Endothelial cell of umbilical vein (primary cell): ENCODE measurements around the gene TAS2R41.

Source experiments
- CTCF ChIP-seq, 2 donors: IDR thresholded peaks; 1 replicate in 1 of 2; 2 replicates in 1 of 2; pipeline ENCODE4 v1.5.1; 2011; ENCODE audit warnings: low read length in 2 of 2, mild to moderate bottlenecking in 2 of 2, moderate library complexity in 2 of 2, control low read depth in 1 of 2, inconsistent platforms in 1 of 2, low read depth in 1 of 2; ENCODE audit not compliant: insufficient read depth in 1 of 2; ENCODE audit errors: extremely low read depth in 1 of 2
- EZH2 ChIP-seq: IDR thresholded peaks from 2 replicates; pipeline ENCODE4 v1.6.1; 2012; ENCODE audit warnings: borderline replicate concordance, low read depth, mild to moderate bottlenecking, moderate library complexity, low read length, inconsistent platforms; ENCODE audit not compliant: severe bottlenecking
- FOS ChIP-seq: IDR thresholded peaks from 2 replicates; pipeline ENCODE4 v1.6.1; 2011; ENCODE audit warnings: mild to moderate bottlenecking, low read length, moderate library complexity, borderline replicate concordance; ENCODE audit not compliant: insufficient read depth
- GATA2 ChIP-seq: IDR thresholded peaks from 2 replicates; pipeline ENCODE4 v1.7.0; 2011; ENCODE audit warnings: low read depth, mild to moderate bottlenecking, moderate library complexity, mixed read lengths, low read length; ENCODE audit not compliant: insufficient read length, insufficient read depth
- JUN ChIP-seq: IDR thresholded peaks from 2 replicates; pipeline ENCODE4 v1.6.1; 2011; ENCODE audit warnings: borderline replicate concordance, low read depth; ENCODE audit not compliant: insufficient read length, insufficient read depth
- MAX ChIP-seq: IDR thresholded peaks from 2 replicates; pipeline ENCODE4 v1.6.1; 2011; ENCODE audit not compliant: insufficient read depth, insufficient read length
- MYC ChIP-seq: IDR thresholded peaks from one replicate; pipeline ENCODE4 v1.6.1; 2011; ENCODE audit warnings: mild to moderate bottlenecking, low read depth, low read length
- POLR2A ChIP-seq: IDR thresholded peaks from 2 replicates; pipeline ENCODE4 v1.6.1; 2012; ENCODE audit warnings: low read depth, mild to moderate bottlenecking, control low read depth, low read length
- POLR2AphosphoS5 ChIP-seq: IDR thresholded peaks from 2 replicates; pipeline ENCODE4 v1.6.1; 2012; ENCODE audit warnings: low read depth, mild to moderate bottlenecking, control low read depth, low read length, moderate library complexity; ENCODE audit not compliant: insufficient read depth

GRCh38 chr7:143451122-143451521 lies 26.6 kb upstream of the TAS2R41 start:
- no peak for TF ChIP-seq GATA2
- no peak for TF ChIP-seq POLR2A
- TF ChIP-seq CTCF (IDR thresholded peaks at IDR 0.05; ENCODE audit: extremely low read depth in 1 of 2, insufficient read depth in 1 of 2, low read depth in 1 of 2, low read length in 2 of 2): no peak
- TF ChIP-seq EZH2: no peak
- TF ChIP-seq POLR2AphosphoS5: no peak
- TF ChIP-seq JUN: no peak
- TF ChIP-seq MYC: no peak
- no peak for TF ChIP-seq MAX
- TF ChIP-seq FOS: no peak
